Spleen (tissue), 7 donors: ENCODE results near the gene ATXN7.

Experiments
- POLR2A ChIP-seq, 3 donors: fragments of 450-650 bp; IDR thresholded peaks; one replicate each; pipeline ENCODE4 v1.5.1; 2017; ENCODE audit warnings: antibody characterized with exemption in 3 of 3, mild to moderate bottlenecking in 1 of 3
- POLR2AphosphoS5 ChIP-seq, 3 donors: sonication (generic); formaldehyde crosslinking; IDR thresholded peaks; one replicate each; pipeline ENCODE4 v1.5.1; 2017; ENCODE audit warnings: antibody characterized with exemption in 3 of 3
- TF ChIP-seq, protein P1 (sequence below), 11 experiments: fragments of 200-600 bp in 7 of 11; fragments of 450-650 bp in 4 of 11; sonication (generic) in 4 of 11; IDR thresholded peaks in 8 of 11; conservative IDR thresholded peaks in 3 of 11; 1 replicate in 7 of 11; 2 replicates in 4 of 11; pipeline versions ENCODE4 v1.4.0 to v1.8.0; 2016 to 2021; ENCODE audit warnings: antibody characterized with exemption in 11 of 11, inconsistent platforms in 4 of 11, mild to moderate bottlenecking in 1 of 11
- donor health status: DM: no; HTN: no; CAD: no; lungs with moderate emphysema.
- donor health status: DM: no; HTN: no; CAD: no.
- donor health status: DM: no; HTN: no; CAD: no.

DNA sequence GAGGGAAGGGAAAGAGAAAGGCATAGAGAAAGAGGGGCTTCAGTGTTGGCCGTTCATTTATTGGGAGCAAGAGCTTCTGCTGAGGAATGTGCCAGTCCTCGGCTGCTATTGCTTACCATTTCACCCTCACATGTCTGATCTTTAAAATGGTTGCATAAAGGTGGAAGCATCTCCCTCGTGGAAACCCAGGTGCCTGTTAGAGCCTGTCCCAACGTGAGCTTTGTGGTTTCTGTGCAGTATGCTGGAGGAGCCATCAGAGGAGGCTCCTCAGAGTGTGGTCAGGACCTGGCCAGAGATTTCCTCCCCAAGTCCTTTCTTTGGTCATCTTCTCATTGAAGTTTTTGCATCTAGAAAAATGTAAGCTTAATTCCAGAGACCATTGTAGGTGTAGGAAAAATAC, 125.3 kb downstream of the ATXN7 start:
- TF ChIP-seq, protein P1, sequence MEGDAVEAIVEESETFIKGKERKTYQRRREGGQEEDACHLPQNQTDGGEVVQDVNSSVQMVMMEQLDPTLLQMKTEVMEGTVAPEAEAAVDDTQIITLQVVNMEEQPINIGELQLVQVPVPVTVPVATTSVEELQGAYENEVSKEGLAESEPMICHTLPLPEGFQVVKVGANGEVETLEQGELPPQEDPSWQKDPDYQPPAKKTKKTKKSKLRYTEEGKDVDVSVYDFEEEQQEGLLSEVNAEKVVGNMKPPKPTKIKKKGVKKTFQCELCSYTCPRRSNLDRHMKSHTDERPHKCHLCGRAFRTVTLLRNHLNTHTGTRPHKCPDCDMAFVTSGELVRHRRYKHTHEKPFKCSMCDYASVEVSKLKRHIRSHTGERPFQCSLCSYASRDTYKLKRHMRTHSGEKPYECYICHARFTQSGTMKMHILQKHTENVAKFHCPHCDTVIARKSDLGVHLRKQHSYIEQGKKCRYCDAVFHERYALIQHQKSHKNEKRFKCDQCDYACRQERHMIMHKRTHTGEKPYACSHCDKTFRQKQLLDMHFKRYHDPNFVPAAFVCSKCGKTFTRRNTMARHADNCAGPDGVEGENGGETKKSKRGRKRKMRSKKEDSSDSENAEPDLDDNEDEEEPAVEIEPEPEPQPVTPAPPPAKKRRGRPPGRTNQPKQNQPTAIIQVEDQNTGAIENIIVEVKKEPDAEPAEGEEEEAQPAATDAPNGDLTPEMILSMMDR (IDR thresholded peaks at IDR 0.05 in 8 of 11, conservative IDR thresholded peaks at IDR 0.05 in 3 of 11): no peak
- TF ChIP-seq POLR2AphosphoS5 (IDR thresholded peaks at IDR 0.05) (no peak), POLR2A (IDR thresholded peaks at IDR 0.05) (no peak)
